Measurements from ENCODE around the gene HSF2BP. TPM values are rescaled to one million over a fixed set of nuclear protein-coding genes. Genes with fewer than 3 reads are reported as not detected.
"Not testable (repeated sequence)": the region's sequence is repeated elsewhere in the genome, so short reads cannot be mapped to it uniquely, and the experiment has no call there.

HSF2BP gene
- total RNA-seq, 2 experiments from 2014 or later = 0.15 to 0.40 TPM

GRCh38 chr21:43603233-43603626, 56.1 kb downstream of the HSF2BP start:
- H3K4me1 Mint-ChIP-seq = peaks cover 10% of the 10 kb centered on the region
- H3K9me3 Mint-ChIP-seq = no peaks in the 10 kb centered on the region
- no peak for DNase-seq
- H3K4me3 Mint-ChIP-seq = no peak overlapping the region
- H3K36me3 Mint-ChIP-seq (ENCODE audit: low read depth) = no peaks in the 10 kb centered on the region
- no peak overlapping the region for H3K27ac Mint-ChIP-seq
- peaks cover 7% of the 10 kb centered on the region for H3K27me3 Mint-ChIP-seq
- ChIA-PET CTCF (no interaction called here), POLR2A (no interaction called here)

GRCh38 chr21:43602266-43603232, 56.7 kb downstream of the HSF2BP start:
- peaks cover 6% of the 10 kb centered on the region for H3K4me1 Mint-ChIP-seq
- ChIA-PET CTCF (interaction anchor here (2.0 kb wide), 1 partner anchor 10 kb away, joined by 5 read pairs; no protein-coding TSS in a partner anchor), POLR2A (no interaction called here)
- peaks cover 6% of the 10 kb centered on the region for H3K27me3 Mint-ChIP-seq
- H3K4me3 Mint-ChIP-seq = no peak overlapping the region
- H3K36me3 Mint-ChIP-seq (ENCODE audit: low read depth) = no peaks in the 10 kb centered on the region
- no peak overlapping the region for H3K27ac Mint-ChIP-seq
- no peaks in the 10 kb centered on the region for H3K9me3 Mint-ChIP-seq
- DNase-seq = no peak

DNA sequence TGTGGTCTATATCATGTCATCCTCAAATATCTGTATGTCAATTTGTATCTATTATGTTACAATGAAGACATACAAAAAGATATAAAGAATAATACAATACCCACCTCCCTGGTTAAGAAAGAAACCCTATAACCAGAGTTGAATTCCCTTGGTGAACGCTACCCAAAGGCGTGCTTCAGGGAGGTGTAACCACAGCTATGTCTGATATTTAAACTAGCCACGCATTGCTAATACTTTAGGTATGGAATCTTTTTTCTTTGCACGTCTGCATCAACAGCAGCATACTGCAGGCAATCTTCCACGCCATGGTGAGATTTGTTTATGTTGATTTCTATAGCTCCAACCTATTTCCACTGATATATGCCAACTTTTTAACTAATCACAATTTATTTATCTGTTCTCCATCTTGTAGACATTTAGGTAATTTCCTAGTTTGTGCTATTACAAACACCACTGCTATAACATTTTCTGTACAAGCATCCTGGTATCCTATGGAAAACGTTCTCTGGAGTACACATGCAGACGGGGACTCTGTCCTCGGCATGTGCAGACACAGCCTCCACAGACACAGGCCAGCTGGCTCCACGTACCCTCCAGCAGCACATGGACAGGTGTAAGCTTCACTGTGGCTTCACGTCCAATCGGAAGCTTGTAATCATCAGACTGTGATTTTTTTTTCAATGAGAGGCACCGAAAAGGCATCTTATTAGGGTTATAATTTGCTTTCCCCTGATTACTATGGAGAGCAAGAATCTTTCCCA, 58.5 kb downstream of the HSF2BP start:
- DNase-seq = no peak
- H3K4me1 Mint-ChIP-seq = peaks cover 6% of the 10 kb centered on the region
- no peak overlapping the region for H3K27ac Mint-ChIP-seq
- no peaks in the 10 kb centered on the region for H3K9me3 Mint-ChIP-seq
- ChIA-PET POLR2A (no interaction called here), CTCF (interaction anchor here (2.0 kb wide), 1 partner anchor 11 kb away, joined by 5 read pairs; no protein-coding TSS in a partner anchor)
- no peak overlapping the region for H3K4me3 Mint-ChIP-seq
- no peaks in the 10 kb centered on the region for H3K36me3 Mint-ChIP-seq (ENCODE audit: low read depth)
- H3K27me3 Mint-ChIP-seq = peaks cover 5% of the 10 kb centered on the region

- Mint-ChIP-seq H3K27me3 (peaks cover 8% of the 10 kb centered on the region), H3K36me3 (ENCODE audit: low read depth) (no peaks in the 10 kb centered on the region), H3K4me3 (no peak overlapping the region), H3K9me3 (no peaks in the 10 kb centered on the region), H3K4me1 (peaks cover 6% of the 10 kb centered on the region), H3K27ac (no peak overlapping the region)
- CTCF ChIA-PET = no interaction called here
- no peak for DNase-seq
- POLR2A ChIA-PET = no interaction called here
Observed at GRCh38 chr21:43599728-43600127, 59.6 kb downstream of the HSF2BP start.

- no peak for DNase-seq
- Mint-ChIP-seq H3K4me1 (peaks cover 6% of the 10 kb centered on the region), H3K27ac (no peak overlapping the region), H3K9me3 (no peaks in the 10 kb centered on the region), H3K4me3 (no peak overlapping the region), H3K27me3 (peaks cover 17% of the 10 kb centered on the region), H3K36me3 (ENCODE audit: low read depth) (no peaks in the 10 kb centered on the region)
- ChIA-PET CTCF (no interaction called here), POLR2A (no interaction called here)
Observed at GRCh38 chr21:43598416-43599120, 60.7 kb downstream of the HSF2BP start.

DNA sequence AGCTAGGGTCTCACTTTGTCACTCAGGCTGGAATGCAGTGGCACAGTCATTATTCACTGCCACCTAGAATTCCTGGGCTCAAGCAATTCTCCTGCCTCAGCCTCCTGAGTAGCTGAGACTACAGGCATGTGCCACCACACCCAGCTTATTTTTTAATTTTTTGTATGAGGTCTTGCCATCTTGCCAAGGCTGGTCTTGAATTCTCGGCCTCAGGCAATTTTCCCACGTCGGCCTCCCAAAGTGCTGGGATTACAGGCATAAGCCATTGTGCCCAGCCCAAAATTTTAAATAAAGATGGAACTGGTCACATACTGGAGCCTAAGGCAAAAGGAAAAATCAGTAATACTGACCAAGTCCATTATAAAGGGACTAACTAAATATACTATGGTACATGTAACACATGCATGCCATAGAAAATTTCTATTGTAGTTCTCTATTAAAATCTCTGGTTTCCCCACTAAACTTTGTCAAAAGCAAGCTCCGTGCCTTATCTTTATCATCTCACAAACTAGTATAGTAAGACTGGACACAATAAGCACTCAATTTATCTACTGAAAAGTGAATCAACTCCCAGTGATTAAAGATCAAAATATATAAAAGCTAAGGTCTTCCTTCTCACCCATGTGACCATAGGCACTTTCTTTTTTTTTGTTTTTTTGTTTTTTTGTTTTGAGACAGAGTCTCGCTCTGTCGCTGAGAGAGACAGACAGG, 61.6 kb downstream of the HSF2BP start:
- DNase-seq = no peak
- Mint-ChIP-seq H3K4me1 (peaks cover 6% of the 10 kb centered on the region), H3K36me3 (ENCODE audit: low read depth) (no peaks in the 10 kb centered on the region), H3K9me3 (no peaks in the 10 kb centered on the region), H3K27me3 (peaks cover 24% of the 10 kb centered on the region), H3K4me3 (no peak overlapping the region), H3K27ac (no peak overlapping the region)
- ChIA-PET POLR2A (no interaction called here), CTCF (no interaction called here)

DNA sequence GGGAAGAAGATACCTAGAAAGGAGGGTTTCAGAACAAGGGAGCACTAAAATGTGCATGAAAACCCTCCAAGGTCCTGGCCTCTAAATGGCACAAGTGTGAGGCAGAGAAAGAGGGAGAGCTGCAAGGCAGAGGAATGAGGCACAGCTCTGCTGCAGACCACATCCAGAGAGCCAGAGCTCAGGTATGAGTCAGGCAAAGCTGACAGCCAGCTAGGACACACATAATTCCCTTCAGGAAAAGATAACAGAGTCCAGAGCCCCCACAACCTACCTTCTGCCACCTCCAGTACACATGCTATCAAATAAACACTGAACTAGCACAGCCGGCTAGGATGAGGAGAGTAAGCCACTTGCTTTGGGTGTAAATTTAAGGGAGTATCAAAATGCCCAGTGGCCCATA, 62.2 kb downstream of the HSF2BP start:
- DNase-seq = no peak
- Mint-ChIP-seq H3K27ac (no peak overlapping the region), H3K4me1 (peaks cover 2% of the 10 kb centered on the region), H3K36me3 (ENCODE audit: low read depth) (no peaks in the 10 kb centered on the region), H3K4me3 (no peak overlapping the region), H3K27me3 (peaks cover 27% of the 10 kb centered on the region), H3K9me3 (no peaks in the 10 kb centered on the region)
- ChIA-PET POLR2A (no interaction called here), CTCF (no interaction called here)

DNA sequence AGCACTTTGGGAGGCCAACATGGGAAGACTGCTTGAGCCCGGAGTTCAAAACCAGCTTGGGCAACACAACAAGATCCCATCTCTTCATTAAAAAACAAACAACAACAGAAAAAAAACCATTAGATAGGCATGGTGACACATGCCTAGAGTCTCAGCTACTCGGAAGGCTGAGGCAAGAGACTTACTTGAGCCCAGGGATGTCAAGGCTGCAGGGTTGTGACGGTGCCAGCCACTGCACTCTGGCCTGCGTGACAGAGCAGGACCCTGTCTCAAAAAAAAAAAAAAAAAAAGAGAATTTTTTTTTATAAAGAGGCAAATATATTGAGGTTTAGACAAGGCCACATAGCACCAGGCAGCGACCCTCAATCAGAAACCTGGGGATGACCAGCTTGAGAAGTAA, 62.7 kb downstream of the HSF2BP start:
- POLR2A ChIA-PET = no interaction called here
- H3K27me3 Mint-ChIP-seq = peaks cover 29% of the 10 kb centered on the region
- no peaks in the 10 kb centered on the region for H3K36me3 Mint-ChIP-seq (ENCODE audit: low read depth)
- H3K27ac Mint-ChIP-seq = no peak overlapping the region
- H3K4me1 Mint-ChIP-seq = no peaks in the 10 kb centered on the region
- CTCF ChIA-PET = no interaction called here
- DNase-seq = no peak
- H3K4me3 Mint-ChIP-seq = no peak overlapping the region
- no peaks in the 10 kb centered on the region for H3K9me3 Mint-ChIP-seq

- DNase-seq; POLR2A ChIA-PET; H3K36me3 Mint-ChIP-seq (ENCODE audit: low read depth); H3K27ac Mint-ChIP-seq; CTCF ChIA-PET; H3K9me3 Mint-ChIP-seq; H3K4me1 Mint-ChIP-seq; H3K4me3 Mint-ChIP-seq: not testable (repeated sequence)
- H3K27me3 Mint-ChIP-seq = peaks cover 27% of the 10 kb centered on the region
Observed at GRCh38 chr21:43595769-43596168, 63.5 kb downstream of the HSF2BP start.

GRCh38 chr21:43593078-43593477, 66.2 kb downstream of the HSF2BP start:
- Mint-ChIP-seq H3K36me3 (ENCODE audit: low read depth) (no peaks in the 10 kb centered on the region), H3K27ac (no peak overlapping the region), H3K27me3 (peaks cover 29% of the 10 kb centered on the region), H3K4me3 (no peak overlapping the region), H3K4me1 (no peaks in the 10 kb centered on the region), H3K9me3 (no peaks in the 10 kb centered on the region)
- ChIA-PET CTCF (no interaction called here), POLR2A (no interaction called here)
- no peak for DNase-seq

DNA sequence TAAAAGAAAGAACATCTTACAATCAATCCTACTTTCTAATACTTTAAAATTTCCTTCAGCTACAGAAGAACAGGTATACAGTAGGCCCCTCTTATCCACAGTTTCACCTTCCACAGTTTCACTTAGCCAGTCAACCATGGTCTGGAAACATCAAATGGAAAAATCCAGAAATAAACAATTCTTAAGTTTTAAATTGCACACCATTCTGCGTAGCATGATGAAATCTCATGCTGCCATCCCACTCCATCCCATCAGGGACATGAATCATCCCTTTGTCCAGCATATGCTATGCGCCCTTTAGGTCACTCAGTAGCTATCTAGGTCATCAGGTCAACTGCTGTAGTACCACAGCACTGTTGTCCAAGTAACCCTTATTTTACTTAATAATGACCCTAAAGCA, 67.7 kb downstream of the HSF2BP start:
- H3K9me3 Mint-ChIP-seq = no peaks in the 10 kb centered on the region

DNA sequence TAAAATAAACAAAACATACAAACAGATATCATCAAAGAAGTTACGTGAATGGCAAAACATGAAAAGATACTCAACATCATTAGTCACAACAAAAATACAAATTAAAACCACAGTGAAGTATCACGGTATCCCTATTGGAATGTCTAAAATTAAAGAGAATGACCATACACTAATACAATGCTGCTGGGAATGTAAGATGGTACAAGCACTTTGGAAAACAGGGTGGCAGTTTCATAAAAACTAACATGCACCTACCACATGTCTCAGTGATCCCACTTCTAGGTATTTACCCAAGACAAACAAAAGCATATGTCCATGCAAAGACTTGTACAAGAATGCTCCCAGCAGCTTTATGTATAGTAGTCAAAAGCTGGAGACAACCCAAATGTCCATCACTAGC, 69.1 kb downstream of the HSF2BP start:
- DNase-seq = no peak
- H3K4me3 Mint-ChIP-seq = no peak overlapping the region
- no peak overlapping the region for H3K27ac Mint-ChIP-seq
- ChIA-PET POLR2A (no interaction called here), CTCF (no interaction called here)
- H3K27me3 Mint-ChIP-seq = peaks cover 31% of the 10 kb centered on the region
- peaks cover 6% of the 10 kb centered on the region for H3K4me1 Mint-ChIP-seq
- no peaks in the 10 kb centered on the region for H3K9me3 Mint-ChIP-seq
- no peaks in the 10 kb centered on the region for H3K36me3 Mint-ChIP-seq (ENCODE audit: low read depth)

More for the DNA sequence above, 67.7 kb downstream of the HSF2BP start:
- peaks cover 29% of the 10 kb centered on the region for H3K27me3 Mint-ChIP-seq
- H3K4me1 Mint-ChIP-seq = no peaks in the 10 kb centered on the region
- no peak overlapping the region for H3K4me3 Mint-ChIP-seq
- H3K36me3 Mint-ChIP-seq (ENCODE audit: low read depth) = no peaks in the 10 kb centered on the region
- no peak overlapping the region for H3K27ac Mint-ChIP-seq
- no peak for DNase-seq
- CTCF ChIA-PET = no interaction called here
- POLR2A ChIA-PET = no interaction called here

GRCh38 chr21:43588957-43589356, 70.3 kb downstream of the HSF2BP start:
- peaks cover 6% of the 10 kb centered on the region for H3K4me1 Mint-ChIP-seq
- ChIA-PET CTCF (no interaction called here), POLR2A (no interaction called here)

More at GRCh38 chr21:43588957-43589356, 70.3 kb downstream of the HSF2BP start:
- Mint-ChIP-seq H3K9me3 (no peaks in the 10 kb centered on the region), H3K4me3 (no peak overlapping the region), H3K27ac (no peak overlapping the region), H3K36me3 (ENCODE audit: low read depth) (no peaks in the 10 kb centered on the region), H3K27me3 (peaks cover 22% of the 10 kb centered on the region)
- no peak for DNase-seq
